ENCODE data around the gene DUSP2.

- no peak for TF ChIP-seq HDAC2 (IDR thresholded peaks at IDR 0.05)
- TF ChIP-seq CTCF (IDR thresholded peaks at IDR 0.05 in 2 of 3, conservative IDR thresholded peaks at IDR 0.05 in 1 of 3; ENCODE audit: control insufficient read depth in 2 of 3, extremely low read depth in 1 of 3, insufficient read depth in 1 of 3, low read depth in 3 of 3, low read length in 3 of 3), result no peak
- TF ChIP-seq RELB (IDR thresholded peaks at IDR 0.05; ENCODE audit: low read depth), result no peak
- TF ChIP-seq SREBF1 (IDR thresholded peaks at IDR 0.05; ENCODE audit: low read length), result no peak
Observed at GRCh38 chr2:96145848-96146152, 560 bp upstream of the DUSP2 start.

Measured in GM12878 (cell line).